GM10266 (cell line): ENCODE data around the gene CIP2A.

Source experiments
- DNase-seq: peaks from one replicate; pipeline ENCODE4 v3.0.0; 2012; ENCODE audit errors: extremely low spot score
- CTCF ChIP-seq: IDR thresholded peaks from 2 replicates; pipeline ENCODE4 v1.5.1; 2012; ENCODE audit warnings: mild to moderate bottlenecking, low read depth; ENCODE audit not compliant: control insufficient read depth, insufficient read depth; ENCODE audit errors: missing control alignments

Gene CIP2A

GRCh38 chr3:108507902-108508301 is 81.3 kb downstream of the CIP2A start:
- DNase-seq, result no peak
- no peak for TF ChIP-seq CTCF

- TF ChIP-seq CTCF, result peak; percentile 12
Measured at GRCh38 chr3:108505811-108506210, 83.4 kb downstream of the CIP2A start.

GRCh38 chr3:108503722-108504121 is 85.5 kb downstream of the CIP2A start:
- no peak for DNase-seq
- no peak for TF ChIP-seq CTCF

More at GRCh38 chr3:108505811-108506210, 83.4 kb downstream of the CIP2A start:
- DNase-seq, result peak; percentile 7

DNA sequence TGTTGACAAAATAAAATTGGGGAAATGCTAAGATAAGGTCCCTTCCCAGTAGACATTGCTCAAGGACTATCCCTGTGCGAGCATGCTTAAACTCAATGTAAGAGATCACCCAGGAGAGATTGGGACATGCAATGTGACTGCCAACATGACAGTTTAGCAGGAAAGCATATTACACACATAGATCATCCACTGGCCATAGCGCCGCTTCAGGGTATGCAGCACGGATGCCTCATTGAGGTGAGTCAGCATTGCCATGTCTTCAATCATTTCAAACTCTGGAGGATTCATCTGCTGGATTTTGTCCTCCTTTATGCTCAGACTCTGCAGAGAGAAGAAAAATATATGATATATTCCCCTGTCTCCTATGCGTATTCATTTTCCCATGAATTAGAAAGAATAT is 87.7 kb downstream of the CIP2A start:
- TF ChIP-seq CTCF, result no peak
- no peak for DNase-seq

DNA sequence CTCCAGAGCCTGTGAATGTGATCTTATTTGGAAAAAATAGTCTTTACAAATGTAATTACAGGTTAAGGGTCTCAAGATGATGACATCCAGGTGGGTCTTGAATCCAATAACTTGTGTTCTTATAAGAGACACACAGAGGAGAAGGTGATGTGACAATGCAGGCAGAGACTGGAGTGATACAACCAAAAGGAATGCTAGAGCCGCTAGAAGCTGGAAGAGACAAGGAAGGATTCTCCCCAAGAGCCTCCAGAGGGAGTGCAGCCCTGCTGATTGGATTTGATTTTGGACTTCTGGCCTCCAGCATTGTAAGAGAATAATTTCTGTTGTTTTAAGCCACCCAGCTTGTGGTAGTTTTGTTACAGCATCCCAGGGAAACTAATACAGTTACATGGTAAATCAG is 88.5 kb downstream of the CIP2A start:
- no peak for DNase-seq

More for the DNA sequence above, 88.5 kb downstream of the CIP2A start:
- no peak for TF ChIP-seq CTCF
